NT2/D1 (cell line): ENCODE results near the gene MIPEP.

Source experiments
- SUZ12 ChIP-seq: IDR thresholded peaks from 2 replicates; pipeline ENCODE4 v1.6.1; 2011; ENCODE audit not compliant: insufficient read length, insufficient read depth; ENCODE audit errors: extremely low read depth
- YY1 ChIP-seq: IDR thresholded peaks from 2 replicates; pipeline ENCODE4 v1.6.1; 2011; ENCODE audit not compliant: insufficient read length, insufficient read depth
- ZNF274 ChIP-seq: IDR thresholded peaks from 2 replicates; pipeline ENCODE4 v1.6.1; 2011; ENCODE audit warnings: mild to moderate bottlenecking, low read depth, low read length

DNA sequence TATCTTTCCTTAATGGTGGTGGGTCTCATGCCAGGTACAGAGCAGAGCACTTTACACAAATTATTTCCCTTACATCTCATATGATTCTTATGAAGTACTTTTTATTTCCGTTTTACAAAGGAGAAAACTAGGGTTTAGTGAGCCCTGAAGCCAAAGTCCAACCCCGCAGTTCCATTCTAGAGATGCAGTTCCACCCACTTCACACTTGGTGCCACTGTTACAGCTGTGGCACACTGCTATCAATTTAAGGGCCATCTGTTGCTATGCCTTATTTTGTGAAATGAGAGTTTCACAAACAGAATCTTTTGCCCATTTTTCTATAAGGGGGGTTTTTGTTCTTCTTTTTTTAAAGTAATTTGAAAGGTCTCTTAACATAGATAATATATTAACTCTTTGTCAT is 12.9 kb downstream of the MIPEP start:
- TF ChIP-seq YY1 (no peak), ZNF274 (no peak), SUZ12 (no peak)
